Measurements from ENCODE around the gene ATXN1. TPM values are rescaled to one million over a fixed set of nuclear protein-coding genes. Genes with fewer than 3 reads are reported as not detected.
A peak's percentile ranks its signal among the peaks of the same experiment; 100 is the strongest.

ATXN1 gene
- total RNA-seq, 4 donors from 2014 or later: 38.7 to 78.3 (median 62.6) TPM

- 33 to 49% methylated on average over 3 to 4 of the region's 4 CpGs for WGBS, 2 donors (ENCODE audit: low coverage in 1 of 2)
- H3K27ac ChIP-seq: peak overlapping the region in 2 of 4 donors; percentile 11 to 32
These were observed 91.1 kb downstream of the ATXN1 start for GRCh38 chr6:16670183-16670582.

GRCh38 chr6:16669227-16669626, 92.0 kb downstream of the ATXN1 start:
- peaks cover 11 to 66% (median 14%) of the 10 kb centered on the region in 3 donors for H3K4me1 ChIP-seq
- no peak for TF ChIP-seq EP300 (IDR thresholded peaks at IDR 0.05)
- no peak for TF ChIP-seq CTCF (IDR thresholded peaks at IDR 0.05)
- TF ChIP-seq POLR2A (IDR thresholded peaks at IDR 0.05): no peak
- TF ChIP-seq POLR2AphosphoS5 (IDR thresholded peaks at IDR 0.05): no peak
- H3K27ac ChIP-seq: no peak overlapping the region
- WGBS, 2 donors (ENCODE audit: low coverage in 1 of 2): 76 to 78% methylated on average over 2 to 3 of the region's 3 CpGs
- H3K9me3 ChIP-seq: no peaks in the 10 kb centered on the region
- no peaks in the 10 kb centered on the region for H3K36me3 ChIP-seq
- no peak for ATAC-seq
- H3K27me3 ChIP-seq: no peaks in the 10 kb centered on the region
- H3K4me3 ChIP-seq: no peak overlapping the region

More at GRCh38 chr6:16670183-16670582, 91.1 kb downstream of the ATXN1 start:
- no peaks in the 10 kb centered on the region for H3K36me3 ChIP-seq
- ATAC-seq: peak; percentile 52
- TF ChIP-seq POLR2AphosphoS5 (IDR thresholded peaks at IDR 0.05) (no peak), CTCF (IDR thresholded peaks at IDR 0.05) (no peak), EP300 (IDR thresholded peaks at IDR 0.05) (no peak), POLR2A (IDR thresholded peaks at IDR 0.05) (no peak)
- no peaks in the 10 kb centered on the region for H3K9me3 ChIP-seq
- H3K4me3 ChIP-seq: no peak overlapping the region
- no peaks in the 10 kb centered on the region for H3K27me3 ChIP-seq
- H3K4me1 ChIP-seq: peaks cover 11 to 75% (median 17%) of the 10 kb centered on the region in 3 donors

GRCh38 chr6:16667509-16667908, 93.8 kb downstream of the ATXN1 start:
- 53 to 59% methylated on average over 4 of the region's 4 CpGs for WGBS, 2 donors (ENCODE audit: low coverage in 1 of 2)
- no peak overlapping the region for H3K4me3 ChIP-seq
- no peaks in the 10 kb centered on the region for H3K36me3 ChIP-seq
- H3K9me3 ChIP-seq: no peaks in the 10 kb centered on the region
- ATAC-seq: no peak
- H3K4me1 ChIP-seq: peaks cover 11 to 53% (median 14%) of the 10 kb centered on the region in 3 donors
- no peak overlapping the region for H3K27ac ChIP-seq
- TF ChIP-seq POLR2AphosphoS5 (IDR thresholded peaks at IDR 0.05): no peak
- no peak for TF ChIP-seq POLR2A (IDR thresholded peaks at IDR 0.05)
- no peak for TF ChIP-seq CTCF (IDR thresholded peaks at IDR 0.05)
- no peak for TF ChIP-seq EP300 (IDR thresholded peaks at IDR 0.05)
- H3K27me3 ChIP-seq: no peaks in the 10 kb centered on the region

- TF ChIP-seq EP300 (IDR thresholded peaks at IDR 0.05) (no peak), POLR2A (IDR thresholded peaks at IDR 0.05) (no peak), CTCF (IDR thresholded peaks at IDR 0.05) (no peak)
- WGBS, 2 donors (ENCODE audit: low coverage in 1 of 2): 88 to 95% methylated on average over 2 of the region's 2 CpGs
- no peaks in the 10 kb centered on the region for H3K36me3 ChIP-seq
- H3K4me1 ChIP-seq: peaks cover 8 to 38% (median 10%) of the 10 kb centered on the region in 3 donors
- ATAC-seq: no peak
- H3K9me3 ChIP-seq: peaks cover 0 to 5% (median 0%) of the 10 kb centered on the region in 3 donors
- no peak overlapping the region for H3K4me3 ChIP-seq
- H3K27ac ChIP-seq: no peak overlapping the region
- H3K27me3 ChIP-seq: no peaks in the 10 kb centered on the region
These were observed 95.3 kb downstream of the ATXN1 start for GRCh38 chr6:16665992-16666391.

GRCh38 chr6:16665182-16665581, 96.1 kb downstream of the ATXN1 start:
- no peaks in the 10 kb centered on the region for H3K27me3 ChIP-seq
- 100% methylated on average over 1 of the region's 1 CpG for WGBS, 2 donors (ENCODE audit: low coverage in 1 of 2)
- no peak overlapping the region for H3K27ac ChIP-seq
- TF ChIP-seq CTCF (IDR thresholded peaks at IDR 0.05) (no peak), POLR2AphosphoS5 (IDR thresholded peaks at IDR 0.05) (no peak), POLR2A (IDR thresholded peaks at IDR 0.05) (no peak), EP300 (IDR thresholded peaks at IDR 0.05) (no peak)
- H3K9me3 ChIP-seq: peaks cover 0 to 5% (median 0%) of the 10 kb centered on the region in 3 donors
- ATAC-seq: no peak
- no peaks in the 10 kb centered on the region for H3K36me3 ChIP-seq
- no peak overlapping the region for H3K4me3 ChIP-seq
- H3K4me1 ChIP-seq: peaks cover 2 to 30% (median 5%) of the 10 kb centered on the region in 3 donors

Data from gastroesophageal sphincter (tissue), 4 donors.